Measurements from ENCODE around the gene CLTCL1. TPM values are rescaled to one million over a fixed set of nuclear protein-coding genes. Genes with fewer than 3 reads are reported as not detected.

The CLTCL1 gene
- 25.9 and 28.2 TPM in 2 replicates for total RNA-seq

- no peak for DNase-seq (ENCODE audit: low read depth)
- no peak for TF ChIP-seq CTCF (IDR thresholded peaks at IDR 0.05; ENCODE audit: insufficient read depth, low read length, poor library complexity, severe bottlenecking)
- Histone ChIP-seq H3K4me3 (ENCODE audit: low read depth, low read length) (peak within 1 kb of the TSS; percentile 60), H3K36me3 (ENCODE audit: control insufficient read depth, insufficient read depth, low read length) (no peaks in the 10 kb centered on the region), H3K27me3 (ENCODE audit: control insufficient read depth, insufficient read depth, low read length) (no peaks in the 10 kb centered on the region)
Observed at GRCh38 chr22:19291580-19292457, at the start of gene CLTCL1. Gene CLTCL1 (minus strand): TSS chr22:19291719. CDS start chr22:19291641, 78 bp downstream.

GRCh38 chr22:19337137-19337536 is 45.6 kb upstream of the CLTCL1 start:
- Histone ChIP-seq H3K27me3 (ENCODE audit: control insufficient read depth, insufficient read depth, low read length) (no peaks in the 10 kb centered on the region), H3K36me3 (ENCODE audit: control insufficient read depth, insufficient read depth, low read length) (peaks cover 3% of the 10 kb centered on the region), H3K4me3 (ENCODE audit: low read depth, low read length) (no peak overlapping the region)
- TF ChIP-seq CTCF (IDR thresholded peaks at IDR 0.05; ENCODE audit: insufficient read depth, low read length, poor library complexity, severe bottlenecking), result no peak
- DNase-seq (ENCODE audit: low read depth), result no peak

- Histone ChIP-seq H3K36me3 (ENCODE audit: control insufficient read depth, insufficient read depth, low read length) (peaks cover 4% of the 10 kb centered on the region), H3K4me3 (ENCODE audit: low read depth, low read length) (no peak overlapping the region), H3K27me3 (ENCODE audit: control insufficient read depth, insufficient read depth, low read length) (no peaks in the 10 kb centered on the region)
- DNase-seq (ENCODE audit: low read depth), result no peak
- TF ChIP-seq CTCF (IDR thresholded peaks at IDR 0.05; ENCODE audit: insufficient read depth, low read length, poor library complexity, severe bottlenecking), result no peak
Observed at GRCh38 chr22:19336133-19337075, 44.9 kb upstream of the CLTCL1 start.

- H3K36me3 ChIP-seq (ENCODE audit: control insufficient read depth, insufficient read depth, low read length), result peaks cover 7% of the 10 kb centered on the region
- no peak overlapping the region for H3K4me3 ChIP-seq (ENCODE audit: low read depth, low read length)
- H3K27me3 ChIP-seq (ENCODE audit: control insufficient read depth, insufficient read depth, low read length), result no peaks in the 10 kb centered on the region
- DNase-seq (ENCODE audit: low read depth), result no peak
- TF ChIP-seq CTCF (IDR thresholded peaks at IDR 0.05; ENCODE audit: insufficient read depth, low read length, poor library complexity, severe bottlenecking), result no peak
Observed at GRCh38 chr22:19331975-19332374, 40.5 kb upstream of the CLTCL1 start.

- DNase-seq (ENCODE audit: low read depth), result no peak
- no peak for TF ChIP-seq CTCF (IDR thresholded peaks at IDR 0.05; ENCODE audit: insufficient read depth, low read length, poor library complexity, severe bottlenecking)
- Histone ChIP-seq H3K27me3 (ENCODE audit: control insufficient read depth, insufficient read depth, low read length) (no peaks in the 10 kb centered on the region), H3K4me3 (ENCODE audit: low read depth, low read length) (no peak overlapping the region), H3K36me3 (ENCODE audit: control insufficient read depth, insufficient read depth, low read length) (peaks cover 6% of the 10 kb centered on the region)
Observed at GRCh38 chr22:19331474-19331873, 40.0 kb upstream of the CLTCL1 start.
